HCT116 (cell line): ENCODE measurements around the gene DAZAP2. TPM values are rescaled to one million over a fixed set of nuclear protein-coding genes. Genes with fewer than 3 reads are reported as not detected.

Source experiments
- ATAC-seq: fragments of 200-7000 bp; cut with Tn5 transposase; 2 replicates; pipeline ENCODE4 v1.9.1; 2020; ENCODE audit warnings: mild to moderate bottlenecking, moderate library complexity
- BruUV-seq: library from RNA; stranded (reverse); fragments of 400-500 nt; replicated peaks from 2 replicates; lab custom pipeline; 2021; lab: Mats Ljungman, UMichigan
- CTCF ChIA-PET: fragments of 300-600 bp; sonication (Branson Sonifier 250); formaldehyde crosslinking; loops from one replicate; lab custom pipeline; 2021; ENCODE audit warnings: antibody characterized with exemption; lab: Charles Lee
- POLR2A ChIA-PET: fragments of 300-600, 350-600 bp; sonication (Branson Sonifier 250); formaldehyde crosslinking; loops from one replicate; lab custom pipeline; 2021; ENCODE audit warnings: antibody characterized with exemption; lab: Charles Lee
- RAD21 ChIA-PET, 2 experiments: fragments of 300-600 bp; sonication (Branson Sonifier 250); formaldehyde crosslinking; loops; one replicate each; lab custom pipeline; 2023; ENCODE audit warnings: low total read pairs in 2 of 2; ENCODE audit not compliant: uncharacterized antibody in 2 of 2, unreplicated experiment in 2 of 2, low non-redundant PET in 1 of 2; lab: Charles Lee
- DNase-seq: peaks from one replicate; pipeline ENCODE4 v3.0.0-alpha.2; 2010; ENCODE audit warnings: low read depth, low spot score
- H2AFZ ChIP-seq: fragments of 200-600 bp; shearing (Covaris generic), sonication (generic); 2 replicates; pipeline ENCODE4 v1.6.1; 2017; ENCODE audit warnings: low read depth, mixed run types, mixed read lengths, antibody characterized with exemption, low read length; ENCODE audit not compliant: poor library complexity, severe bottlenecking
- H3K27ac ChIP-seq: 2 replicates; pipeline ENCODE4 v1.5.1; 2012; ENCODE audit warnings: low read depth, low read length
- H3K27me3 ChIP-seq: fragments of 200-600 bp; sonication (generic); 2 replicates; pipeline ENCODE4 v1.6.1; 2016; ENCODE audit warnings: mixed run types, low read length, mixed read lengths; ENCODE audit not compliant: insufficient read depth
- H3K36me3 ChIP-seq, 2 experiments: fragments of 200-500 bp in 1 of 2; fragments of 200-600 bp in 1 of 2; sonication (Bioruptor generic) in 1 of 2; sonication (generic) in 1 of 2; 2 replicates each; pipeline versions ENCODE4 v1.5.1 to v1.6.1; 2014 to 2016; ENCODE audit warnings: low read length in 2 of 2, inconsistent platforms in 1 of 2, mixed read lengths in 1 of 2, mixed run types in 1 of 2; ENCODE audit not compliant: insufficient read depth in 2 of 2, control insufficient read depth in 1 of 2
- H3K4me1 ChIP-seq, 2 experiments: fragments of 200-600 bp in 1 of 2; sonication (generic) in 1 of 2; 2 replicates each; pipeline versions ENCODE4 v1.5.1 to v1.6.1; 2012 to 2017; ENCODE audit warnings: low read length in 2 of 2, inconsistent platforms in 1 of 2, mild to moderate bottlenecking in 1 of 2, mixed read lengths in 1 of 2, mixed run types in 1 of 2, moderate library complexity in 1 of 2; ENCODE audit not compliant: insufficient read depth in 2 of 2, control insufficient read depth in 1 of 2
- H3K4me2 ChIP-seq: fragments of 200-600 bp; sonication (generic); 2 replicates; pipeline ENCODE4 v1.6.1; 2017; ENCODE audit warnings: mixed run types, low read length, mixed read lengths
- H3K4me3 ChIP-seq, 2 experiments: fragments of 200-600 bp in 1 of 2; sonication (generic) in 1 of 2; replicated peaks in 1 of 2; 2 replicates each; pipeline ENCODE4 v1.5.1; 2011 to 2016; ENCODE audit warnings: low read length in 2 of 2, control low read depth in 1 of 2, low read depth in 1 of 2, mild to moderate bottlenecking in 1 of 2, mixed read lengths in 1 of 2, mixed run types in 1 of 2
- H3K79me2 ChIP-seq: fragments of 200-600 bp; sonication (generic); 2 replicates; pipeline ENCODE4 v1.6.1; 2017; ENCODE audit warnings: mild to moderate bottlenecking, mixed run types, low read length, moderate library complexity, mixed read lengths; ENCODE audit not compliant: insufficient read depth
- H3K9ac ChIP-seq: fragments of 200-600 bp; sonication (generic); 2 replicates; pipeline ENCODE4 v1.6.1; 2016; ENCODE audit warnings: low read length, mixed read lengths
- H3K9me2 ChIP-seq: fragments of 200-600 bp; sonication (generic), shearing (Covaris generic); 2 replicates; pipeline ENCODE4 v1.6.1; 2017; ENCODE audit warnings: mixed run types, mild to moderate bottlenecking, moderate library complexity; ENCODE audit not compliant: insufficient read depth
- H3K9me3 ChIP-seq, 2 experiments: fragments of 200-500 bp in 1 of 2; fragments of 200-600 bp in 1 of 2; sonication (Bioruptor generic) in 1 of 2; sonication (generic) in 1 of 2; 2 replicates each; pipeline ENCODE4 v1.6.1; 2014 to 2017; ENCODE audit warnings: low read length in 2 of 2, mixed read lengths in 2 of 2, inconsistent platforms in 1 of 2, low read depth in 1 of 2, mild to moderate bottlenecking in 1 of 2, mixed run types in 1 of 2, moderate library complexity in 1 of 2; ENCODE audit not compliant: control insufficient read depth in 1 of 2, insufficient read depth in 1 of 2
- H4K20me1 ChIP-seq: fragments of 200-600 bp; sonication (generic), shearing (Covaris generic); 2 replicates; pipeline ENCODE4 v1.6.1; 2017; ENCODE audit warnings: mixed run types, mild to moderate bottlenecking, moderate library complexity; ENCODE audit not compliant: insufficient read depth
- CBX3 ChIP-seq: IDR thresholded peaks from 2 replicates; pipeline ENCODE4 v1.6.1; 2012; ENCODE audit warnings: low read depth
- CEBPB ChIP-seq: IDR thresholded peaks from 2 replicates; pipeline ENCODE4 v1.6.1; 2012; ENCODE audit warnings: low read depth
- ELF1 ChIP-seq: IDR thresholded peaks from 2 replicates; pipeline ENCODE4 v1.6.1; 2012; ENCODE audit warnings: low read depth, borderline replicate concordance
- EZH2 ChIP-seq: fragments of 200-600 bp; sonication (generic); IDR thresholded peaks from 2 replicates; pipeline ENCODE4 v1.6.1; 2017; ENCODE audit warnings: antibody characterized with exemption, mixed run types
- EZH2phosphoT487 ChIP-seq: fragments of 200-600 bp; IDR thresholded peaks from 2 replicates; pipeline ENCODE4 v1.6.1; 2018; ENCODE audit warnings: antibody characterized with exemption, borderline replicate concordance
- FOSL1 ChIP-seq: IDR thresholded peaks from 2 replicates; pipeline ENCODE4 v1.6.1; 2012; ENCODE audit warnings: low read depth
- POLR2AphosphoS5 ChIP-seq: IDR thresholded peaks from 2 replicates; pipeline ENCODE4 v1.6.1; 2011; ENCODE audit warnings: mild to moderate bottlenecking, low read depth, low read length, moderate library complexity
- SP1 ChIP-seq: IDR thresholded peaks from 2 replicates; pipeline ENCODE4 v1.6.1; 2012; ENCODE audit warnings: low read depth
- YY1 ChIP-seq: IDR thresholded peaks from 2 replicates; pipeline ENCODE4 v1.6.1; 2011; ENCODE audit warnings: low read length, low read depth, moderate library complexity, mild to moderate bottlenecking; ENCODE audit not compliant: insufficient replicate concordance; ENCODE audit errors: extremely low read depth
- ZNF274 ChIP-seq: fragments of 200-500 bp; sonication (Bioruptor generic); IDR thresholded peaks from 2 replicates; pipeline ENCODE4 v1.6.1; 2014; ENCODE audit warnings: mild to moderate bottlenecking, low read depth, low read length, inconsistent platforms
- intact Hi-C: fragments of 100-400 bp; cut with micrococcal nuclease; formaldehyde crosslinking; loops from 2 replicates; pipeline ENCODE4 v1.10.0; 2022
- total RNA-seq: library from RNA; stranded (reverse); gene quantifications from one replicate; pipeline ENCODE4 v1.2.1, GENCODE V29; 2021; ENCODE audit not compliant: unreplicated experiment
- TF ChIP-seq, protein P1 (sequence below): IDR thresholded peaks from 2 replicates; pipeline ENCODE4 v1.6.1; 2012
- TF ChIP-seq, protein P2 (sequence below), 3 experiments: fragments of 200-600 bp in 1 of 3; sonication (generic) in 1 of 3; IDR thresholded peaks in 2 of 3; conservative IDR thresholded peaks in 1 of 3; 2 replicates each; pipeline ENCODE4 v1.5.1; 2012 to 2017; ENCODE audit warnings: low read depth in 2 of 3, low read length in 2 of 3, antibody characterized with exemption in 1 of 3, borderline replicate concordance in 1 of 3, control low read depth in 1 of 3, mild to moderate bottlenecking in 1 of 3, mixed read lengths in 1 of 3, mixed run types in 1 of 3, moderate library complexity in 1 of 3; ENCODE audit not compliant: insufficient read depth in 1 of 3
- TF ChIP-seq, protein P3 (sequence below): IDR thresholded peaks from 2 replicates; pipeline ENCODE4 v1.6.1; 2012
- TF ChIP-seq, protein P4 (sequence below): IDR thresholded peaks from 2 replicates; pipeline ENCODE4 v1.6.1; 2012; ENCODE audit warnings: low read depth

DAZAP2 gene
- total RNA-seq, 1 experiment from 2014 or later: 157 TPM

DNA sequence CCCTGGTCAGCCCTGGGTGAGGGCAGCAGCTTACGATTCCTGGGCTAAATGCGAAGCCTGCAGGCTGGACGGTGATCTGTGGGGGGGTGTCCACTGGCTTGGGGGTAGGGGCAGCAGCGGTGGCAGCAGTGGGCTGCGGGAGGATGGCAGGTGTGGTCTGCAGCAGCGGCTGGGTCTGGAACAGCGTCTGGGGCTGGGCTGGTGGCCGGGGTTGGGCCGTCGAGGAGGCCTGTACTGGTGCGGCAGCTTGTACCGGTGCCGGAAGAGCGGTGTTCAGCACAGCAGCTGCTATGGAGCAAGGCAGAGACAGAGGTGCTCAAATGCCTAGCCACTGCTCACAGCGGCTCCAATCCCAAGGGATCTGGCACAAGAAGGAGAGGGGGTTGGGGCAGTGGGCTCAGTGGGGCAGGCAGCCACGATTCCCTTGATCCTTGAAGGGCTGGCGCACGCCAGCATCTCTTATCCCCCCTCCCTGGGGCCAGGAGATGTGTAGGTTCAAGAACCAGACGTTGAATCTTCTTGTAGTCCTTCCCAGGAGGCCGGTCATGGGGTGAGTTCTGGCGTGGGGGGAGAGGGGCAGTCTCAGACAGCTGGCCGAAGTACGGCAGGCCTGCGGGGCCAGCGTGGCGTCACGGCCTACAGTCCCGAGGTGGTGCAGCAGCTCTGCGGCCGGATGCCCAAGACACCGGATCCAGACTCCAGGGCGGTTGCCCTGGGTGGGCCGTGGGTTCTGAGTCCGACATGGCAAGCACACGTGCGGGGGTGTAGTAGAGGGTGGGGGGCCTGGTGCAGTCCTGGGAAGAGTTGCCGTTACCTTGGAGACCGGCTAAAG lies 40.7 kb upstream of the DAZAP2 start (continued):
- TF ChIP-seq, protein P1, sequence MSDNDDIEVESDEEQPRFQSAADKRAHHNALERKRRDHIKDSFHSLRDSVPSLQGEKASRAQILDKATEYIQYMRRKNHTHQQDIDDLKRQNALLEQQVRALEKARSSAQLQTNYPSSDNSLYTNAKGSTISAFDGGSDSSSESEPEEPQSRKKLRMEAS: no peak

DNA sequence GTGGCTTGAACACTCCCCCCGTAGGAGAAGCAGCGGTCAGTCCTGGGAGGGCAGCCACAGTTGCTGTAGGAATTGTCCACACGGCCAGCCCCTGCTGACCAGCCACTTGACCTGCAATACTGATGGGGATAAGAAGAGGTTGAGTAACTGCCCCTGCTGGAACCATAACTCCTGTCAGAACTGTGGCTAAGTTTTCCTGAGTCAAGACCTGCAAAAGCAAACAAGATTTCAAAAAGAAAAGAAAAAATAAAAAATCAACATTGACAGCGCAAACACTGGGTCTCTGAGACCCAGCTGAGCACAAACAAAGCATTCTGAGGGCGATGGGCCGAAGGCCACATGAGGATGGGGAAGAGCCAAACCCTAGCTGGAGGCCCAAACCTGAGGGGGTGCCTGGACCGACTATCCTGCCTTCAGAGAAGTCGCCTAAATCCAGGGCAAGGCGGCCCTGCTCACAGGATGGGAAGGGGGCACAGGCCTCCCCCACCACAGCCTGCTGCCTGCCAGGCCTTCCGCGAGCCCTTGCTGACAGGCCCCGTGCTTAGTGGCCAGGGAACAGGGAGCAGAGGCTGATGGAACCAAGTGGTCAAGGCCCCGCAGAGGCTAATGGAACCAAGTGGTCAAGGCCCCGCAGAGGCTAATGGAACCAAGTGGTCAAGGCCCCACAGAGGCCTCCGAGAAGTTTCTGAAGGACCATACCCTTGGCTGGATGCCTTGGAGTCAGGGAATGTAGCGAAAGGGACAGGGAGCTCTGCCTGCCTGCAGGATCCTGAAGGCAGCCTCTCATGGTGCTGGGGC lies 39.9 kb upstream of the DAZAP2 start:
- Histone ChIP-seq H3K9me2 (no peaks in the 10 kb centered on the region), H3K9me3 (no peaks in the 10 kb centered on the region), H3K4me3 (no peak overlapping the region), H3K4me1 (peaks cover 7 to 11% of the 10 kb centered on the region in 2 experiments), H3K27ac (no peak overlapping the region), H3K79me2 (no peaks in the 10 kb centered on the region), H3K27me3 (no peaks in the 10 kb centered on the region), H4K20me1 (no peaks in the 10 kb centered on the region), H3K36me3 (no peaks in the 10 kb centered on the region), H2AFZ (no peak overlapping the region), H3K4me2 (no peak overlapping the region), H3K9ac (no peak overlapping the region)
- no peak for ATAC-seq
- intact Hi-C loops: no loop called here
- no TSS peak for BruUV-seq
- POLR2A ChIA-PET: no interaction called here
- no peak for DNase-seq
- CTCF ChIA-PET: no interaction called here
- RAD21 ChIA-PET: no interaction called here
- TF ChIP-seq SP1 (no peak), EZH2phosphoT487 (no peak), YY1 (no peak), ZNF274 (no peak), EZH2 (no peak), POLR2AphosphoS5 (no peak), FOSL1 (no peak), CEBPB (no peak), ELF1 (no peak), CBX3 (no peak)
- TF ChIP-seq, protein P2, sequence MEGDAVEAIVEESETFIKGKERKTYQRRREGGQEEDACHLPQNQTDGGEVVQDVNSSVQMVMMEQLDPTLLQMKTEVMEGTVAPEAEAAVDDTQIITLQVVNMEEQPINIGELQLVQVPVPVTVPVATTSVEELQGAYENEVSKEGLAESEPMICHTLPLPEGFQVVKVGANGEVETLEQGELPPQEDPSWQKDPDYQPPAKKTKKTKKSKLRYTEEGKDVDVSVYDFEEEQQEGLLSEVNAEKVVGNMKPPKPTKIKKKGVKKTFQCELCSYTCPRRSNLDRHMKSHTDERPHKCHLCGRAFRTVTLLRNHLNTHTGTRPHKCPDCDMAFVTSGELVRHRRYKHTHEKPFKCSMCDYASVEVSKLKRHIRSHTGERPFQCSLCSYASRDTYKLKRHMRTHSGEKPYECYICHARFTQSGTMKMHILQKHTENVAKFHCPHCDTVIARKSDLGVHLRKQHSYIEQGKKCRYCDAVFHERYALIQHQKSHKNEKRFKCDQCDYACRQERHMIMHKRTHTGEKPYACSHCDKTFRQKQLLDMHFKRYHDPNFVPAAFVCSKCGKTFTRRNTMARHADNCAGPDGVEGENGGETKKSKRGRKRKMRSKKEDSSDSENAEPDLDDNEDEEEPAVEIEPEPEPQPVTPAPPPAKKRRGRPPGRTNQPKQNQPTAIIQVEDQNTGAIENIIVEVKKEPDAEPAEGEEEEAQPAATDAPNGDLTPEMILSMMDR (IDR thresholded peaks at IDR 0.05 in 2 of 3, conservative IDR thresholded peaks at IDR 0.05 in 1 of 3; ENCODE audit: borderline replicate concordance in 1 of 3, insufficient read depth in 1 of 3, low read depth in 2 of 3, low read length in 2 of 3): no peak
- TF ChIP-seq, protein P3, sequence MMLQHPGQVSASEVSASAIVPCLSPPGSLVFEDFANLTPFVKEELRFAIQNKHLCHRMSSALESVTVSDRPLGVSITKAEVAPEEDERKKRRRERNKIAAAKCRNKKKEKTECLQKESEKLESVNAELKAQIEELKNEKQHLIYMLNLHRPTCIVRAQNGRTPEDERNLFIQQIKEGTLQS: no peak
- TF ChIP-seq, protein P1: no peak
- TF ChIP-seq, protein P4, sequence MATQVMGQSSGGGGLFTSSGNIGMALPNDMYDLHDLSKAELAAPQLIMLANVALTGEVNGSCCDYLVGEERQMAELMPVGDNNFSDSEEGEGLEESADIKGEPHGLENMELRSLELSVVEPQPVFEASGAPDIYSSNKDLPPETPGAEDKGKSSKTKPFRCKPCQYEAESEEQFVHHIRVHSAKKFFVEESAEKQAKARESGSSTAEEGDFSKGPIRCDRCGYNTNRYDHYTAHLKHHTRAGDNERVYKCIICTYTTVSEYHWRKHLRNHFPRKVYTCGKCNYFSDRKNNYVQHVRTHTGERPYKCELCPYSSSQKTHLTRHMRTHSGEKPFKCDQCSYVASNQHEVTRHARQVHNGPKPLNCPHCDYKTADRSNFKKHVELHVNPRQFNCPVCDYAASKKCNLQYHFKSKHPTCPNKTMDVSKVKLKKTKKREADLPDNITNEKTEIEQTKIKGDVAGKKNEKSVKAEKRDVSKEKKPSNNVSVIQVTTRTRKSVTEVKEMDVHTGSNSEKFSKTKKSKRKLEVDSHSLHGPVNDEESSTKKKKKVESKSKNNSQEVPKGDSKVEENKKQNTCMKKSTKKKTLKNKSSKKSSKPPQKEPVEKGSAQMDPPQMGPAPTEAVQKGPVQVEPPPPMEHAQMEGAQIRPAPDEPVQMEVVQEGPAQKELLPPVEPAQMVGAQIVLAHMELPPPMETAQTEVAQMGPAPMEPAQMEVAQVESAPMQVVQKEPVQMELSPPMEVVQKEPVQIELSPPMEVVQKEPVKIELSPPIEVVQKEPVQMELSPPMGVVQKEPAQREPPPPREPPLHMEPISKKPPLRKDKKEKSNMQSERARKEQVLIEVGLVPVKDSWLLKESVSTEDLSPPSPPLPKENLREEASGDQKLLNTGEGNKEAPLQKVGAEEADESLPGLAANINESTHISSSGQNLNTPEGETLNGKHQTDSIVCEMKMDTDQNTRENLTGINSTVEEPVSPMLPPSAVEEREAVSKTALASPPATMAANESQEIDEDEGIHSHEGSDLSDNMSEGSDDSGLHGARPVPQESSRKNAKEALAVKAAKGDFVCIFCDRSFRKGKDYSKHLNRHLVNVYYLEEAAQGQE: no peak
